Gastroesophageal sphincter (tissue), 4 donors: ENCODE data around the gene SOX6. TPM values are rescaled to one million over a fixed set of nuclear protein-coding genes. Genes with fewer than 3 reads are reported as not detected.

Experiments
- ATAC-seq: fragments of 150-250 bp; one replicate; pipeline ENCODE4 v1.9.1; 2016; ENCODE audit warnings: mild to moderate bottlenecking, moderate library complexity
- H3K27ac ChIP-seq, 4 donors: fragments of 200-600 bp; sonication (generic) in 3 of 4; 1 replicate in 3 of 4; 2 replicates in 1 of 4; pipeline ENCODE4 v1.5.1; 2016 to 2019
- H3K27me3 ChIP-seq: fragments of 200-600 bp; sonication (generic); one replicate; pipeline ENCODE4 v1.5.1; 2019
- H3K36me3 ChIP-seq, 2 donors: fragments of 200-600 bp; sonication (generic); one replicate each; pipeline ENCODE4 v1.5.1; 2019; ENCODE audit warnings: control low read depth in 1 of 2
- H3K4me1 ChIP-seq, 3 donors: fragments of 200-600 bp; sonication (generic); 1 replicate in 2 of 3; 2 replicates in 1 of 3; pipeline ENCODE4 v1.5.1; 2016 to 2019; ENCODE audit warnings: control low read depth in 2 of 3
- H3K4me3 ChIP-seq, 2 donors: fragments of 200-600 bp; sonication (generic); one replicate each; pipeline ENCODE4 v1.5.1; 2019; ENCODE audit warnings: mild to moderate bottlenecking in 1 of 2, moderate library complexity in 1 of 2
- H3K9me3 ChIP-seq, 3 donors: fragments of 200-600 bp; sonication (generic); one replicate each; pipeline ENCODE4 v1.5.1; 2017 to 2019; ENCODE audit warnings: control low read depth in 2 of 3
- CTCF ChIP-seq, 4 experiments: fragments of 200-600 bp in 2 of 4; fragments of 450-650 bp in 2 of 4; sonication (generic) in 1 of 4; IDR thresholded peaks; one replicate each; pipeline ENCODE4 v1.5.1; 2017 to 2019; ENCODE audit warnings: antibody characterized with exemption in 4 of 4, mild to moderate bottlenecking in 2 of 4, moderate library complexity in 2 of 4
- EP300 ChIP-seq: sonication (generic); formaldehyde crosslinking; IDR thresholded peaks from one replicate; pipeline ENCODE4 v1.6.1; 2017; ENCODE audit warnings: antibody characterized with exemption, mild to moderate bottlenecking
- POLR2A ChIP-seq, 2 donors: fragments of 450-650 bp; IDR thresholded peaks; one replicate each; pipeline ENCODE4 v1.6.1; 2017; ENCODE audit warnings: antibody characterized with exemption in 2 of 2, mild to moderate bottlenecking in 2 of 2, moderate library complexity in 1 of 2
- POLR2AphosphoS5 ChIP-seq: sonication (generic); formaldehyde crosslinking; IDR thresholded peaks from one replicate; pipeline ENCODE4 v1.6.1; 2017; ENCODE audit warnings: antibody characterized with exemption
- WGBS, 2 donors: methylation state at CpG; one replicate each; pipeline ENCODE4 v1.1.5; 2018; ENCODE audit warnings: low coverage in 1 of 2; 5-methylcytosine and 5-hydroxymethylcytosine counted together
- total RNA-seq, 4 donors: library from RNA; depleted of rRNA; stranded (reverse); fragments of >200 nt; gene quantifications; one replicate each; pipeline ENCODE4 v1.1.0, GENCODE V29; 2016

SOX6 gene
- total RNA-seq, 4 donors from 2014 or later, result 1.2 to 21.9 (median 6.5) TPM

- no peak for TF ChIP-seq CTCF (IDR thresholded peaks at IDR 0.05)
- no peak for TF ChIP-seq POLR2AphosphoS5
- TF ChIP-seq EP300, result no peak
- no peak for TF ChIP-seq POLR2A (IDR thresholded peaks at IDR 0.05)
Observed at GRCh38 chr11:15931497-15931896, 424.8 kb downstream of the SOX6 start.

GRCh38 chr11:15930442-15931025 lies 425.8 kb downstream of the SOX6 start:
- no peak for ATAC-seq
- H3K36me3 ChIP-seq, result no peaks in the 10 kb centered on the region
- WGBS, 2 donors, result 68 to 95% methylated on average over 4 of the region's 6 CpGs

More at GRCh38 chr11:15931497-15931896, 424.8 kb downstream of the SOX6 start:
- no peak for ATAC-seq
- 86 to 90% methylated on average over 2 of the region's 2 CpGs for WGBS, 2 donors
- H3K36me3 ChIP-seq, result no peaks in the 10 kb centered on the region
- no peaks in the 10 kb centered on the region for H3K27me3 ChIP-seq
- peaks cover 0 to 6% (median 0%) of the 10 kb centered on the region in 3 donors for H3K9me3 ChIP-seq
- no peak overlapping the region for H3K27ac ChIP-seq
- no peaks in the 10 kb centered on the region for H3K4me1 ChIP-seq
- H3K4me3 ChIP-seq, result no peak overlapping the region

GRCh38 chr11:15929371-15929901 lies 426.9 kb downstream of the SOX6 start:
- no peaks in the 10 kb centered on the region for H3K4me1 ChIP-seq
- ATAC-seq, result no peak
- TF ChIP-seq EP300, result no peak
- no peak for TF ChIP-seq POLR2AphosphoS5
- no peak for TF ChIP-seq POLR2A (IDR thresholded peaks at IDR 0.05)
- no peak for TF ChIP-seq CTCF (IDR thresholded peaks at IDR 0.05)
- WGBS, 2 donors, result 80% methylated on average over 1 of the region's 3 CpGs; no CpG with 5 or more reads in 1 of the 2 donors
- H3K36me3 ChIP-seq, result no peaks in the 10 kb centered on the region
- peaks cover 0 to 6% (median 0%) of the 10 kb centered on the region in 3 donors for H3K9me3 ChIP-seq
- no peak overlapping the region for H3K4me3 ChIP-seq
- no peak overlapping the region for H3K27ac ChIP-seq
- H3K27me3 ChIP-seq, result no peaks in the 10 kb centered on the region

More at GRCh38 chr11:15930442-15931025, 425.8 kb downstream of the SOX6 start:
- Histone ChIP-seq H3K4me1 (no peaks in the 10 kb centered on the region), H3K27me3 (no peaks in the 10 kb centered on the region), H3K9me3 (peaks cover 0 to 6% (median 0%) of the 10 kb centered on the region in 3 donors), H3K4me3 (no peak overlapping the region), H3K27ac (no peak overlapping the region)
- TF ChIP-seq POLR2A (IDR thresholded peaks at IDR 0.05) (no peak), POLR2AphosphoS5 (no peak), EP300 (no peak), CTCF (IDR thresholded peaks at IDR 0.05) (no peak)

- Histone ChIP-seq H3K36me3 (no peaks in the 10 kb centered on the region), H3K4me3 (no peak overlapping the region), H3K4me1 (no peaks in the 10 kb centered on the region), H3K9me3 (peaks cover 0 to 6% (median 0%) of the 10 kb centered on the region in 3 donors), H3K27ac (no peak overlapping the region), H3K27me3 (no peaks in the 10 kb centered on the region)
- TF ChIP-seq POLR2AphosphoS5 (no peak), CTCF (IDR thresholded peaks at IDR 0.05) (no peak), EP300 (no peak), POLR2A (IDR thresholded peaks at IDR 0.05) (no peak)
- no peak for ATAC-seq
Observed at GRCh38 chr11:15927864-15928217, 428.5 kb downstream of the SOX6 start.

- Histone ChIP-seq H3K9me3 (peaks cover 0 to 6% (median 0%) of the 10 kb centered on the region in 3 donors), H3K4me1 (no peaks in the 10 kb centered on the region), H3K36me3 (no peaks in the 10 kb centered on the region), H3K27ac (no peak overlapping the region), H3K4me3 (no peak overlapping the region), H3K27me3 (no peaks in the 10 kb centered on the region)
- no peak for TF ChIP-seq POLR2AphosphoS5
- TF ChIP-seq POLR2A (IDR thresholded peaks at IDR 0.05), result no peak
- no peak for TF ChIP-seq EP300
- no peak for TF ChIP-seq CTCF (IDR thresholded peaks at IDR 0.05)
- 69 to 85% methylated on average over 5 of the region's 5 CpGs for WGBS, 2 donors
- no peak for ATAC-seq
Observed at GRCh38 chr11:15927196-15927863, 429.0 kb downstream of the SOX6 start.
